ENCODE measurements around the gene BARHL1. TPM values are rescaled to one million over a fixed set of nuclear protein-coding genes. Genes with fewer than 3 reads are reported as not detected.

BARHL1 gene
- total RNA-seq, 1 donor from 2014 or later: 1.0 TPM

DNA sequence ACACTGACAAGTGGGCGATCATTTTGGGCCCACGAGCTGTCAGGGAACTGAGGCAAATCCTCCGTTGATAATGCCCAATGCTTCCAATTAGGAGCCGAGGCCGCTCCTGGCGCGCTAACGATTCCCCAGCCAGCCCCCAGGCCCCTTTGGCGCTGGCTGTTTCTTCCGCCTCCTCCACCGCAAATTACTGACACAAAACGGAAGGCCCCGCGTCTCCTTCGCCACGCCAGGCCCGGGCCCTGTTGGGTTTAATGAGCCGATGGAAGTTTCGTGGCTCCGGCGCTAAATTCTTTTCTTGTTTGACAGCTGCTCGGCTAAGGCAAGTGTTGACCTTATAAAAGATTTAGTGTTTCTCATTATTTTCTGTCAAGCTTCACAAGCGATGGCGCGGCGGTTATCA lies 25.7 kb upstream of the BARHL1 start:
- Mint-ChIP-seq H3K27ac (no peak overlapping the region), H3K9me3 (no peaks in the 10 kb centered on the region), H3K36me3 (peaks cover 1% of the 10 kb centered on the region), H3K4me3 (no peak overlapping the region), H3K4me1 (peaks cover 49% of the 10 kb centered on the region), H3K27me3 (ENCODE audit: insufficient read depth, low read depth) (peaks cover 9% of the 10 kb centered on the region)
- H3K27me3 ChIP-seq: no peaks in the 10 kb centered on the region
- peak overlapping the region; percentile 24 for H3K4me3 ChIP-seq
- no peak overlapping the region for H2AFZ ChIP-seq (replicated peaks)
- peak overlapping the region; percentile 73 for H3K27ac ChIP-seq
- no peak overlapping the region for H3K9ac ChIP-seq
- peak overlapping the region; percentile 73 for H3K4me2 ChIP-seq
- no peaks in the 10 kb centered on the region for H4K20me1 ChIP-seq (ENCODE audit: low read depth)
- no peaks in the 10 kb centered on the region for H3K9me3 ChIP-seq (ENCODE audit: low read depth)
- DNase-seq (ENCODE audit: low spot score): peak; percentile 74
- TF ChIP-seq EZH2phosphoT487 (IDR thresholded peaks at IDR 0.05): no peak
- TF ChIP-seq EZH2 (IDR thresholded peaks at IDR 0.05): no peak
- TF ChIP-seq, protein P1, sequence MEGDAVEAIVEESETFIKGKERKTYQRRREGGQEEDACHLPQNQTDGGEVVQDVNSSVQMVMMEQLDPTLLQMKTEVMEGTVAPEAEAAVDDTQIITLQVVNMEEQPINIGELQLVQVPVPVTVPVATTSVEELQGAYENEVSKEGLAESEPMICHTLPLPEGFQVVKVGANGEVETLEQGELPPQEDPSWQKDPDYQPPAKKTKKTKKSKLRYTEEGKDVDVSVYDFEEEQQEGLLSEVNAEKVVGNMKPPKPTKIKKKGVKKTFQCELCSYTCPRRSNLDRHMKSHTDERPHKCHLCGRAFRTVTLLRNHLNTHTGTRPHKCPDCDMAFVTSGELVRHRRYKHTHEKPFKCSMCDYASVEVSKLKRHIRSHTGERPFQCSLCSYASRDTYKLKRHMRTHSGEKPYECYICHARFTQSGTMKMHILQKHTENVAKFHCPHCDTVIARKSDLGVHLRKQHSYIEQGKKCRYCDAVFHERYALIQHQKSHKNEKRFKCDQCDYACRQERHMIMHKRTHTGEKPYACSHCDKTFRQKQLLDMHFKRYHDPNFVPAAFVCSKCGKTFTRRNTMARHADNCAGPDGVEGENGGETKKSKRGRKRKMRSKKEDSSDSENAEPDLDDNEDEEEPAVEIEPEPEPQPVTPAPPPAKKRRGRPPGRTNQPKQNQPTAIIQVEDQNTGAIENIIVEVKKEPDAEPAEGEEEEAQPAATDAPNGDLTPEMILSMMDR (IDR thresholded peaks at IDR 0.05): no peak
- peaks cover 50% of the 10 kb centered on the region for H3K4me1 ChIP-seq
- no peaks in the 10 kb centered on the region for H3K79me2 ChIP-seq (ENCODE audit: low read depth)
- no peaks in the 10 kb centered on the region for H3K36me3 ChIP-seq
- H3F3A ChIP-seq (ENCODE audit: low read depth): peaks cover 38% of the 10 kb centered on the region

- Histone ChIP-seq H3K4me3 (no peak overlapping the region), H3K4me2 (peak overlapping the region; percentile 73), H3F3A (ENCODE audit: low read depth) (peaks cover 38% of the 10 kb centered on the region), H3K27ac (no peak overlapping the region), H2AFZ (replicated peaks) (no peak overlapping the region), H3K27me3 (no peaks in the 10 kb centered on the region), H3K4me1 (peaks cover 50% of the 10 kb centered on the region), H4K20me1 (ENCODE audit: low read depth) (no peaks in the 10 kb centered on the region), H3K9me3 (ENCODE audit: low read depth) (no peaks in the 10 kb centered on the region), H3K36me3 (no peaks in the 10 kb centered on the region), H3K9ac (no peak overlapping the region), H3K79me2 (ENCODE audit: low read depth) (no peaks in the 10 kb centered on the region)
- H3K27me3 Mint-ChIP-seq (ENCODE audit: insufficient read depth, low read depth): peaks cover 9% of the 10 kb centered on the region
- TF ChIP-seq EZH2phosphoT487 (IDR thresholded peaks at IDR 0.05) (no peak), EZH2 (IDR thresholded peaks at IDR 0.05) (no peak)
- TF ChIP-seq, protein P1 (IDR thresholded peaks at IDR 0.05): no peak
- H3K27ac Mint-ChIP-seq: no peak overlapping the region
- no peak overlapping the region for H3K4me3 Mint-ChIP-seq
- no peak for DNase-seq (ENCODE audit: low spot score)
- H3K4me1 Mint-ChIP-seq: peaks cover 49% of the 10 kb centered on the region
- H3K36me3 Mint-ChIP-seq: peaks cover 1% of the 10 kb centered on the region
- no peaks in the 10 kb centered on the region for H3K9me3 Mint-ChIP-seq
Measured at GRCh38 chr9:132557159-132557558, 25.2 kb upstream of the BARHL1 start.

DNA sequence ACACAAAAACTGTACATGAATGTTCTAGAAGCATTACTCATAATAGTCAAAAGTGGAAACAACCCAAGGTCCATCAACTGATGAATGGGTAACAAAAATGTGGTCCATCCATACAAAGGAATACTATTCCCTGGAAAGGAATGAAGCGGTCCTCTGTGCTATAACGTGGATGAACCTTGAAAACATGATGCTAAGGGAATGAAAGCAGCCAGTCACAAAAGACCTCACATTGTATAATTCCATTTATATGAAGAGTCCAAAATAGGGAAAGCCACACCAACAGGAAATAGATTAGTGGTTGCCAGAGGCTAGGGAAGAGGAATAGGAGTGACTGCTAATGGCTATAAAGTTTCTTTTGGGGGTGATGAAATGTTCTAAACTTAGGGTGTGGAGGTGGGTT lies 22.7 kb upstream of the BARHL1 start:
- no peak overlapping the region for H3K27ac Mint-ChIP-seq
- peaks cover 49% of the 10 kb centered on the region for H3K4me1 Mint-ChIP-seq
- no peak for DNase-seq (ENCODE audit: low spot score)
- H3K9me3 Mint-ChIP-seq: no peaks in the 10 kb centered on the region
- peaks cover 38% of the 10 kb centered on the region for H3F3A ChIP-seq (ENCODE audit: low read depth)
- no peak overlapping the region for H3K27ac ChIP-seq
- peaks cover 7% of the 10 kb centered on the region for H3K27me3 Mint-ChIP-seq (ENCODE audit: insufficient read depth, low read depth)
- no peaks in the 10 kb centered on the region for H3K36me3 ChIP-seq
- no peaks in the 10 kb centered on the region for H3K27me3 ChIP-seq
- no peak overlapping the region for H3K4me3 Mint-ChIP-seq
- H3K9ac ChIP-seq: no peak overlapping the region
- no peaks in the 10 kb centered on the region for H4K20me1 ChIP-seq (ENCODE audit: low read depth)
- H3K36me3 Mint-ChIP-seq: peaks cover 1% of the 10 kb centered on the region
- no peaks in the 10 kb centered on the region for H3K79me2 ChIP-seq (ENCODE audit: low read depth)
- TF ChIP-seq EZH2phosphoT487 (IDR thresholded peaks at IDR 0.05) (no peak), EZH2 (IDR thresholded peaks at IDR 0.05) (no peak)
- TF ChIP-seq, protein P1 (IDR thresholded peaks at IDR 0.05): no peak
- no peak overlapping the region for H2AFZ ChIP-seq (replicated peaks)
- no peaks in the 10 kb centered on the region for H3K9me3 ChIP-seq (ENCODE audit: low read depth)
- no peak overlapping the region for H3K4me3 ChIP-seq
- H3K4me1 ChIP-seq: peaks cover 52% of the 10 kb centered on the region
- no peak overlapping the region for H3K4me2 ChIP-seq

All from neural progenitor cell (in vitro differentiated cells).